GM21576 (cell line): ENCODE measurements around the gene PSRC1.
"Not testable (repeated sequence)": the region's sequence is repeated elsewhere in the genome, so short reads cannot be mapped to it uniquely, and the experiment has no call there.

Experiments
- ATAC-seq: cut with Tn5 transposase; IDR thresholded peaks from one replicate; pipeline ENCODE4 v1.9.1; 2021; ENCODE audit warnings: mild to moderate bottlenecking, moderate library complexity; ENCODE audit not compliant: unreplicated experiment

The PSRC1 gene

GRCh38 chr1:109282952-109283747 is at the start of gene PSRC1:
TSS of gene PSRC1 (minus strand) at chr1:109283145.
- peak; percentile 91 for ATAC-seq

DNA sequence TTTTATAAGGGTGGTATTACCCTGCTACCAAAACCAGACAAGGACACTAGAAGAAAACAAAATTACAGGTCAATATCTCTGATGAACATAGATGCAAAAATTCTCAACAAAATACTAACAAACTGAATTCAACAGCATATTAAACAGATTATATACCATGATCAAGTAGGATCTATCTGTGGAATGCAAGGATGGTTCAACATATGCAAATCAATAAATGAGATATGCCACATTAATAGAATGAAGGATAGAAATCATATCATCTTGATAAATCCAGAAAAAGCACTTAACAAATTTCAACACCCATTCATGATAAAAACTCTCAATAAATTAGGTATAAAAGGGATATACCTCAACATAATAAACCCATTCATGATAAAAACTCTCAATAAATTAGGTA is 48.2 kb upstream of the PSRC1 start:
- no peak for ATAC-seq

DNA sequence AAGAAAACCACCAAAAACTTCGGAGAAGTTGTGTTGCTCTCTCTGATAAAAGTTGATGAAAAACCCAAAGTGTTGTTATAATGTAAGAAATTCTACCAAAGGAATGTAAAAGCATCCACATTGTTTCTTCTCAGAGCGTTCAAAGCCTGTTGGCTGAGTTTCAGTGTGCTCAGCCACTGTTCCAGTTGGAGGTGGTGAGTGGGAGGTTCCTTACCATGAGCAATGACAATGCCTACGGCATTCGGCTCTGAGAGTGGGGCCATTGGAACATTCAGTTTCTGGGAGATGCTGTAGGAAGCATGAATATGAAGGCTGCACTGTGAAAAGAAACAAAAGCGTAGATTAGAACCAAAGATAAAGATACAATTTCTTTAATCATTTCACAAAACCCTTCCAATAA is 44.3 kb upstream of the PSRC1 start:
- ATAC-seq = no peak

GRCh38 chr1:109322974-109323373 is 40.0 kb upstream of the PSRC1 start:
- no peak for ATAC-seq

DNA sequence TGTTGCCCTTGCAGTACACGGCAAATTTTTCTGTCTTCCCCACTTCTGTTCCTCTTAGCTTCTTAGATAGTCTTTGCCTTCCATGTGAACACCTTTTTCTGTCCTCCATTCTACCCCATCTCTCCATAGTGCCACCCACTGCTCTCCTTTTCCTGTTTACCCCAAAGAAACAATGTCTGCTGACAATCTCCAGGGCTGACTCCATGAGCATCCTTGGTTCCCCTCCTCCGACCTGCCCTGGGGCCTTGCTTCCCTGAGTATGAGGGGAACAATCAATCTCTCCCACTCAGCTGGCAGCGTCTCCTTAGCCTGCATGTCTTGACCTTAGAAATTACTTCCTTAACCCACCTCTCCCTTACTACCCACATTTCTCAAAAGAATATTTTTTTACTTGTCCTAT is 36.2 kb upstream of the PSRC1 start:
- no peak for ATAC-seq

GRCh38 chr1:109316506-109316905 is 33.6 kb upstream of the PSRC1 start:
- no peak for ATAC-seq

GRCh38 chr1:109315288-109315687 is 32.3 kb upstream of the PSRC1 start:
- ATAC-seq = no peak

GRCh38 chr1:109314795-109315194 is 31.9 kb upstream of the PSRC1 start:
- ATAC-seq = no peak

DNA sequence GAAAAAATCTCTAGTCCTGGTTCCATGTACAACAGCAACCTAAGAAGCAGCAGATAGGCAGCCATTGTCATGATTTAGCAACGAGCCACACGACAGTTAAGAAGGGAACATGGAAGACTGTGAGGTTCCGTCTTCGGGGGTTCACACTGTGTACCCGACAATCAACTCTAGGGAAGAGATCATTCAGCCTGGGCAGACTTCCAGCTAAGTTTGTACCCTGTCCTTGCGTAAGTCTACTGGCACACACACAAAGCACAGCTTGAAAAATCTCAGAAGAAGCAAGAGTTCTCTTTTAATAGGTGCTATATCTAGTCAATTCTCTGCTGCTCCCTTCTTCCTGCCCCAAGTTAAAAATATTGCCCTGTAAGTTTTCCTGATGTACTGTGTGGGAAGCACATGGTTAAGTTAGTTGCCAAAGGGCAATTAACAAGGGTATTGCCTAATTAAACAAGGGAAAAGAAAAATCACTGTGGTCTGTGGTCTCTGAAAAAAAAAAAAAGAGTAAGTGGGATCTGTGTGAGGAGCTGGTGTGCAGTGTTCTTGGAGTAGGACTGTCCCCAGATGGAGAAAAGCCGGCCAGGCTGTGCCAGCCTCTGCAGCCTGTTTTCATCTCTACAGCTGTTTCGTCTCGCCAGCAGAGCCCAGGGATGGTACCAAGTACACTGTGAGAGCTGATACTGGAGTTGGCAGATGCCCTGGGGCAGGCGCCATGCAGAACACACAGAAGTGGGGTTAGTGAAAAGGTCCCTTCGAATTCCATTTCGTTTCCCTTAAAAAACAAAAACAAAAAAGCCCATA is 30.2 kb upstream of the PSRC1 start:
- no peak for ATAC-seq

DNA sequence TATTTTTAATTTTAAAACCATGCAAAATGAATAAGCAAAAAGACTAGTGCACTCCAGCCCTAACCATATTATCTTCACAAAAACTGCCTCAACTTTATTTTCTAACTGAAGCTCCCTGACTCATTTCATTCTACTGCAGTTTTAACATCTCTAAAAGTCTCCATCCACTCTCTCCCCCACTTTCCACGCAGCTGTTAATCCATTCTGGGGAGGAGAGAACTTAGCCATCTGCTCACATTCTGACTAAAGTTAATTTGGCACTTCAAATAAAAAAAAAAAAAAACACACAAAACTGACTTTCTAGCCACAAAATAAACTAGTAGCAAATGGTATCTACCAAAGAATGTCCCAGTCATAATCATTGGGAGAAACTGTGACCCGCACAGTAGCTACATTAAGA is 29.3 kb upstream of the PSRC1 start:
- no peak for ATAC-seq

GRCh38 chr1:109309347-109309746 is 26.4 kb upstream of the PSRC1 start:
- no peak for ATAC-seq

GRCh38 chr1:109307274-109308021 is 24.5 kb upstream of the PSRC1 start:
- no peak for ATAC-seq

DNA sequence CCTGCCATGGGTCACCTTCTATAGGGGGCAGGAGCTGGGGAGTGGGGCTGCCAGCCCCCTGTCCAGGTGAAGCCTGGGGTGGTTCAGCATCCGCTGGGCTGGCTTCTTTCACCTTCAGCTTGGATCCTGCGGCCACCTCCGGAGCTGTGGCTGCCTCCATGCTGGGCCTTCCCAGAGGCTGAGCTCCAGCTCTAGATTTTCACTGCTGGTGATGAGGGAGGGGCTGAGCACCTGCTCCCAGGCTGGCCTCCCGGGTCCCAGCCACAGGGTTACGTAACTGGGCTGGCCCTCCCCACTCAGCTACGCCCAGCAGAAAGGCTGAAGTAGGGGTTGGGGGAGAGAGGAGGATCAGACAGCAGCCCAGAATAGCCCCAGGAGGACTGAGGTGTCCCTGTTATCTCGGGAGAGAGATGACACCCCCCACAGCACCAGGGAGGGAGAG is 23.9 kb upstream of the PSRC1 start, which contains the start of gene MYBPHL:
Gene MYBPHL, minus strand, starts transcription at position 180 of the 442 bp plus-strand sequence. Its CDS starts 20 bp downstream, at position 160.
- ATAC-seq = no peak

DNA sequence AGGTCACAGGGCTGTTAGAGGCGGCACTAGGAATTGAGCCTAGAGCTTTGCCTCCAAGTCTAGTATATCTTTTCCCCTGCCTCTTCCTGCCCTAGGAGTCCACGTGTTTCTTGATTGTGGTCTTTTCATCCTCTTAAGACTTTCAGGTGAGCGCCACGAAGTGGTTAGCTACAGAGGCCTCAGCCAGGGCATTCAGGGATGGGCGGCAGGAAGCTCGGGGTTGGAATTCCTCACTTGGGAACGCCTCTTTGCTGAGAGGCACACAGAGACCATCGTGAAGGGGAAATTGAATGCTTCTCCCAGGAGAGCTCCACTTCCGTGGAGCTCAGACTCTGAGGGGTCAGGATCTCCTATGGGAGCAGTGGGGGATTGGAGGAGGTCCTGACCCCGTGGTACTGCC is 23.0 kb upstream of the PSRC1 start:
- ATAC-seq = not testable (repeated sequence)

DNA sequence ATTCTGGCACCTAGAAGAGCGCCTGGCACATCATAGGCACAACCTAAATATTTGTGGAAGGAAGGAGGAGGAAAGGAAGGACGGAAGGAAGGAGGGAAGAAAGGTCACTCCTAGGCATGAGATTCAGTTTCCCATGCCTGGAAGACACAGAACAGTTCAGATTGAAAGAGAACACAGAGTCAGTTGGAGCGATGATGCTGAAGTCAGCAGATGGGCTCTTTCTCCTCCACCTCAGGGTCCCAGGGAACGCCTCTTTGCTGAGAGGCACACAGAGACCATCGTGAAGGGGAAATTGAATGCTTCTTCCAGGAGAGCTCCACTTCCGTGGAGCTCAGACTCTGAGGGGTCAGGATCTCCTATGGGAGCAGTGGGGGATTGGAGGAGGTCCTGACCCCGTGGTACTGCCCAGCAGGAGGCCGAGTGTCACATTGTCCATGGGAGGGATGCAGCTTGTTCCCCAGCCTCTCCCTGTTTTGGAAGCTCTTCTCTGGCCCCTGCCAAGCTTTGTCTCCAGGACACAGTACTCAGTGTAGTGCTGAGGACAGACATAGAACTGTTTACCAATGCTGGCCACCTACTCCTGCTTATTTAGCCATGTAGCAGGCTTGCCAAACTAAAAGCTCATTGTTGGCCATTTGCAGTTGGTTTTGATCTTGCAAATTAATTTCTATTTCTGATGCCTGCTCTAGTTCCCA is 21.4 kb upstream of the PSRC1 start:
- no peak for ATAC-seq

- ATAC-seq = no peak
Measured at GRCh38 chr1:109301874-109302273, 18.9 kb upstream of the PSRC1 start.

DNA sequence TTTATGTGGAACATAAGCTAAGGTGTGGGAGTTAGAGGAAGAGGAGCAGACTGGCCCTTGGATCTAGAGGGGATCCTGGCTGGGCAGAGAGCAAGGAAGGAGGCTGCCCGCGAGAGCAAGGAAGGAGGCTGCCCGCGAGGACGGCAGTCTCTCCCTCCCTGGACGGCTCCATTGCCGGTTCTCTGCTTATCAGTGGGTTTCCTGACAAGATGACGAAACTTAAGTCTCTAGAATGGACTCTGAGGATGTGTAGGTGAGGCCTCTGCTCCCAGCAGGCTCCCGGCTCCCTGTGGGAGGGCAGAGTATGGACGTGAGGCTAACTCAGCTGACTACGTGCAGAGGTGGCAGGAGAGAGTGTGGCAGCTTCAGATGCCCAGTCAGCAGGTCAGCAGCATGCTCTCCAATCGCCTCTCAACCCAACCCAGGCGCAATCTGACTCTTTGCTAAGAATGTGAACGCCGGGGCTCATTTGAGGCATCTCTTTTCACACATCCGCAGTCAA is 17.8 kb upstream of the PSRC1 start:
- no peak for ATAC-seq

DNA sequence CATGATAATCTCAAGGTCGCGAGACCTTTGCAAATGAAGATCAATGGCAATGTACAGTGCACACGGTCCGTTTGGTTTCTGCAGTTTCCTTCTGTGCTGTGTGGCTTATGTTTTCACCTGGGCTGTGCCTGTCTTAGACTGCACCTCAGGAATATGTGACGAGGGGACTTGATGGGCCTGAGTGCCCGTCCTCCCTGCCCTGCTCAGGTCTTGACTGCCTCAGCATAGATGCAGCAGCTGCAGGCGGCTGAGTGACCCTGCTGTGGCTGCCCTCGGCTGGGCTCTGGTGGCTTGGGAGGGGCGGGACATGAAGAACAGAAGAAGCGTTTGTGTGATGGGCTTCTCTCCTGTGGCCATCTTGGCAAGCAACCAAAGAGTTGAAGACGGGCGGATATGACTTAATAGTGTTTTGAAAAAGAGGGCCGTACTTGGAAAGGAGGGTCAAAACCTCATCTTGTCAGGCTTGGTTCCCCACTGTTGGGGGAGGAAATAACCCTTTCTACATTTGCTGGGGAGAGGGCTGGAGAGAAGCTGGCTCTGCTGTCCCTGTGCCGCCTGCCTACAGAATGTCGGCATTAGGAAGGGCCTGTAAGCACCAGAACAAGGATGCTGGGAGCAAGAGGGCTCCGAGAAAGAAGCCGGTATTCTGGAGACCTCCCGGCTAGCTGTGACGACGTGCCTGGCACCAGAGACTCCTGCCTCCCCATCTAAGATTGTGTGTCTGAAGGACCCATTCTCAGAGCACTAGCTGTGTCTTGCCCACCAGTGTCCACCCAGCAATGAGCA is 16.8 kb upstream of the PSRC1 start:
- no peak for ATAC-seq

DNA sequence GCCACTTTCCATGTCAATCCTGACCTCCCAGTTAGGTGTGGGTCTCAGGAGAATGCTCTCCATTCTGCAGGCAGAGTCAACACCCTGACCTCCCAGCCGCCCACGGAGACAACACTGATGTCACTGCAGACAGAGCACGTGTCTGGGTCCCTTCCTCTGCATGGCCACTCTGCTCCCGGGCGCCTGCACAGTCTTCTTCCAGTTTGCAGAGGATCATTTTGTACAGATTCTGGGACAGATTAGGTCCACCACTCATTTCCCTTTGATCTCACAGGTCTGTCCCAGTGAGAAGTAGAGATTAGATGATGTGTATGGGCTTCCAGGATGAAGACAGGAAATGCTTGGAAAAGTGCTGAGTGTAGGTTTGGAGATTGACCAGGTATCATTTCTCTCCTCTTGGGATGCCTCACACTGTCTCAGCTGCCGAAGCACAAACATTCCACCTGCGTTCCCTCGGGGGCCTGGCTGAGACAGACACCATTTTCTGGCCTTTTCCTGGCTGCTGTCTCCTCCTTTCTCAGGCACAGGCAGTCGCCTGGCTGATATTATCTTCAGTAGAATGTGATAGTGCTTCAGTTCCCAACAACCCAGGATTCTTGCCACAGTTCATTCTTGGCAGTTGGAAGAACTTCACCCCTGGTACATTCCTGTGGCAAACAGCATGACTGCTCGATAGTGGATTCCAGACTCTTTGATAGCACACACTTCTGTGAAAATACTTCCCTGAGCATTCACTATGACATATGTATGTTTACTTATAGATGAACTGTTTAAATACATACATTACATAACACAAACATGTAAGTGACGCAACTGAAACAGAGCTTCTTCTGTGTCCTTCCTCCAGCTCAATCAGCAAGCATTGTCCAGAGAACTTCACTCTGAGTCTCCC is 16.0 kb upstream of the PSRC1 start:
- ATAC-seq = no peak
